C4-2B (cell line): ENCODE data around the gene NEK1.

Experiments used
- H3K27ac ChIP-seq: fragments of 450-650 bp; 2 replicates; pipeline ENCODE4 v1.5.1; 2017
- ZFX ChIP-seq: fragments of 450-650 bp; IDR thresholded peaks from 2 replicates; pipeline ENCODE4 v1.6.1; 2017
- TF ChIP-seq, protein P1 (sequence below): fragments of 450-650 bp; conservative IDR thresholded peaks from 2 replicates; pipeline ENCODE4 v1.5.1; 2017; ENCODE audit warnings: mild to moderate bottlenecking

Gene NEK1

GRCh38 chr4:169644802-169645201, 32.4 kb upstream of the NEK1 start:
- TF ChIP-seq, protein P1, sequence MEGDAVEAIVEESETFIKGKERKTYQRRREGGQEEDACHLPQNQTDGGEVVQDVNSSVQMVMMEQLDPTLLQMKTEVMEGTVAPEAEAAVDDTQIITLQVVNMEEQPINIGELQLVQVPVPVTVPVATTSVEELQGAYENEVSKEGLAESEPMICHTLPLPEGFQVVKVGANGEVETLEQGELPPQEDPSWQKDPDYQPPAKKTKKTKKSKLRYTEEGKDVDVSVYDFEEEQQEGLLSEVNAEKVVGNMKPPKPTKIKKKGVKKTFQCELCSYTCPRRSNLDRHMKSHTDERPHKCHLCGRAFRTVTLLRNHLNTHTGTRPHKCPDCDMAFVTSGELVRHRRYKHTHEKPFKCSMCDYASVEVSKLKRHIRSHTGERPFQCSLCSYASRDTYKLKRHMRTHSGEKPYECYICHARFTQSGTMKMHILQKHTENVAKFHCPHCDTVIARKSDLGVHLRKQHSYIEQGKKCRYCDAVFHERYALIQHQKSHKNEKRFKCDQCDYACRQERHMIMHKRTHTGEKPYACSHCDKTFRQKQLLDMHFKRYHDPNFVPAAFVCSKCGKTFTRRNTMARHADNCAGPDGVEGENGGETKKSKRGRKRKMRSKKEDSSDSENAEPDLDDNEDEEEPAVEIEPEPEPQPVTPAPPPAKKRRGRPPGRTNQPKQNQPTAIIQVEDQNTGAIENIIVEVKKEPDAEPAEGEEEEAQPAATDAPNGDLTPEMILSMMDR = no peak
- TF ChIP-seq ZFX = no peak
- H3K27ac ChIP-seq = no peak overlapping the region

DNA sequence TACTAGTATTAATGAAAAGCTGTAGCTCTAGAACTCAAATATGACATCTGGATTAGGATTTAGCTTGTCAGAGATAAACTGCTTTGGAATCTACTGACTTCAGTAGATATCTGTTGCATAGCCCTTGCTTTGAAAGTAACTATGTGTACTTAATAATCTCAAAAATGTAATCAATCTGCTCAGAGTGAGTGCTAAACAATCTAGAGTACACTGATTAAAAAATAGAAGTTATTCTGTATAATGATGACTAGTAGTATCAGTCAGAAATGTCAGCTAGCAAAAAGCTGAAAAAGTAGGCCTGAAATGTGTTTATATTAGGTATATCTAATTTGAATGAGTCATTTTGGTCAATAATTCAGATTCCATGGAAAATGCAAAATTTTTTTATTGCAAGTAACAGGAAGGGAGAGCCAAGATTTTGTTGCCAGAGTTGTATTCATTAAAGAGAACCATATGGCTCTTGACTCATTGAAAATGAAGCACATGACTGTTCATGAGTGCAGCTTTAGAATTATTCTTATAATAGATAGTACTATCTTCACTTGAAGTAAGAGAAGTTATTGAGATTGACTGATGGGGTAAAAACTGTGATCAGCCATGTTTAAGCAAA, 28.0 kb upstream of the NEK1 start:
- TF ChIP-seq, protein P1 = no peak
- no peak for TF ChIP-seq ZFX
- no peak overlapping the region for H3K27ac ChIP-seq

GRCh38 chr4:169634975-169635374, 22.6 kb upstream of the NEK1 start:
- TF ChIP-seq, protein P1 = no peak
- no peak for TF ChIP-seq ZFX
- H3K27ac ChIP-seq = no peak overlapping the region

DNA sequence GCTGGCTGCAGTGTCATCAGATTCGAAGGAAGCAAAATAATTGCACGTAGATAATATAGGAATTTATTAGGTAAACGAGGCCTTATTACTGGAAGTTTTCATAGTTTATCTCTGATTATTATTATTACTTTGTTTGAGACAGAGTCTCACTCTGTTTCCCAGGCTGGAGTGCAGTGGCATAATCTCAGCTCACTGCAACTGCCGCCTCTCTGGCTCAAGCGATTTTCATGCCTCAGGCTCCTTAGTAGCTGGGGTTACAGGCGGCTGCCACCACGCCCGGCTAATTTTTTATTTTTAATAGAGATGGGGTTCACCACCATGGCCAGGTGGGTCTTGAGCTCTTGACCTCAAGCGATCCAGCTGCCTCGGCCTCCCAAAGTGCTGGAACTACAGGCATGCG, 20.5 kb upstream of the NEK1 start:
- no peak overlapping the region for H3K27ac ChIP-seq
- no peak for TF ChIP-seq ZFX
- TF ChIP-seq, protein P1 = no peak

DNA sequence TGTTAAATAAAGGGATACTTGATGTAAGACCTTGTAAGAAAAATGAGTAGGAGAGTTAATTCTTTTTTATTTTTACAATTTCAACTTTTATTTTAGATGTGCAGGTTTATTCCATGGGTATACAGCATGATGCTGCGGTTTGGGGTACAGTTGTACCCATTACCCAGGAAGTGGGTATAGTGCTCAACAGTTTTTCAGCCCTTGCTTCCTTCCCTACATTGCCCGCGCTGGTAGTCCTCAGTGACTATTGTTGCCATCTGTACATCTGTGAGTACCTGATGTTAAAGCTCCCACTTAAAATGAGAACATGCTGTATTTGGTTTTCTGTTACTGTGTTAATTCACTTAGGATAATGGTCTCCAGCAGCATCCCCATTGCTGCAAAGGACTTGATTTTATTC, 17.7 kb upstream of the NEK1 start:
- no peak for TF ChIP-seq ZFX
- TF ChIP-seq, protein P1 = no peak
- H3K27ac ChIP-seq = no peak overlapping the region

DNA sequence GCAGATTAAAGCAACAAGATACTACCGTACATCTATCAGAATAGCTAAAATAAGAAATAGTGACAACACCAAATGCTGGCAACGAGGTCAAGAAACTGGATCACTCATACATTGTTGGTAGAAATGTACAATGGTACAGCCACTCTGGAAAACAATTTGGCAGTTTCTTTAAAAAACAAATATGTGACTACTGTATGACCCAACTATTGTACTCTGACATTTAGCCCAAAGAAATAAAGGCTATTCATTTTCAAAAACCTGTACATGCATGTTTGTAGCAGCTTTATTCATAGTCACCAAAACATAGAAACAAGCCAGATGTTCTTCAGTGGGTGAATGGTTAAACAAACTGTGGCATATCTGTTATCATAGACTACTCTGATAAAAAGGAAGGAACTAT, 16.2 kb upstream of the NEK1 start:
- no peak overlapping the region for H3K27ac ChIP-seq
- TF ChIP-seq ZFX = no peak
- TF ChIP-seq, protein P1 = no peak

DNA sequence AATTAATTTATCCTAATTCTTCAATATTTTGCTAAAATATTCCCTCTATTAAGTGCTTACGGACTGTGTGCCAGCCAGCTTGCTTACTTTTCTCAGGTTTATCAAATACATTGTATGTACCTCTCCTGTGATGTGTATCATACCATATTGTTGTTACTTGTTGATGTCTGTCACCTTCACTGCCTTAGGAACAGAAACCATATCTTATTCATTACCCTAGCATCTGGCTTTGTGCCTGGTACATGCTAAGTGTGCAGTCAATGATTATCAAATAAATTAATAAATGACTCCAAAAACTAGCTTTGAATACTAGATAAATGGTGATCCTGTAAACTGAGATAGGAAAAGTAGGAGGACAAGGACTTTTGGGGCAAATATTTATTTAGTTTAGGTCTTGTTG, 14.9 kb upstream of the NEK1 start:
- no peak for TF ChIP-seq ZFX
- TF ChIP-seq, protein P1 = no peak
- no peak overlapping the region for H3K27ac ChIP-seq
